Esophagus muscularis mucosa (tissue), 4 donors: ENCODE results near the gene NINJ1.

Experiments
- EP300 ChIP-seq: sonication (generic); formaldehyde crosslinking; IDR thresholded peaks from one replicate; pipeline ENCODE4 v1.6.1; 2017; ENCODE audit warnings: antibody characterized with exemption
- POLR2AphosphoS5 ChIP-seq, 2 donors: sonication (generic); formaldehyde crosslinking; IDR thresholded peaks; one replicate each; pipeline ENCODE4 v1.6.1; 2017; ENCODE audit warnings: antibody characterized with exemption in 2 of 2
- TF ChIP-seq, protein P1 (sequence below), 3 experiments: fragments of 200-600 bp in 2 of 3; fragments of 450-650 bp in 1 of 3; sonication (generic) in 2 of 3; IDR thresholded peaks; one replicate each; pipeline ENCODE4 v1.5.1; 2017 to 2019; ENCODE audit warnings: antibody characterized with exemption in 3 of 3, mild to moderate bottlenecking in 2 of 3, moderate library complexity in 1 of 3

DNA sequence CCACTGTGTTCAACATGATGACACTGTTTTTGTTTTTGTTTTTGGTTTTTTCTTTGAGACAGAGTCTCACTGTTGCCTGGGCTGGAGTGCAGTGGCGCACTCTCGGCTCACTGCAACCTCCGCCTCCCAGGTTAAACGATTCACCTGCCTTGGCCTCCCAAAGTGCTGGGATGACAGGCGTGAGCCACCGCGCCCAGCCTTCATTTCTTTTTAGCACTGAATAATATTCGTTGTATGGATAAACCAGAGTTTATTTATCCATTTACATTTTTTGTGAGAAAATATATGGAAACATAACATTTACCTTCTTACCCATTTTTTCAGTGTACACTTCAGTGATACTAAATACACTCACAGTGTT is 33.8 kb downstream of the NINJ1 start:
- TF ChIP-seq EP300 (no peak), POLR2AphosphoS5 (IDR thresholded peaks at IDR 0.05) (no peak)
- TF ChIP-seq, protein P1, sequence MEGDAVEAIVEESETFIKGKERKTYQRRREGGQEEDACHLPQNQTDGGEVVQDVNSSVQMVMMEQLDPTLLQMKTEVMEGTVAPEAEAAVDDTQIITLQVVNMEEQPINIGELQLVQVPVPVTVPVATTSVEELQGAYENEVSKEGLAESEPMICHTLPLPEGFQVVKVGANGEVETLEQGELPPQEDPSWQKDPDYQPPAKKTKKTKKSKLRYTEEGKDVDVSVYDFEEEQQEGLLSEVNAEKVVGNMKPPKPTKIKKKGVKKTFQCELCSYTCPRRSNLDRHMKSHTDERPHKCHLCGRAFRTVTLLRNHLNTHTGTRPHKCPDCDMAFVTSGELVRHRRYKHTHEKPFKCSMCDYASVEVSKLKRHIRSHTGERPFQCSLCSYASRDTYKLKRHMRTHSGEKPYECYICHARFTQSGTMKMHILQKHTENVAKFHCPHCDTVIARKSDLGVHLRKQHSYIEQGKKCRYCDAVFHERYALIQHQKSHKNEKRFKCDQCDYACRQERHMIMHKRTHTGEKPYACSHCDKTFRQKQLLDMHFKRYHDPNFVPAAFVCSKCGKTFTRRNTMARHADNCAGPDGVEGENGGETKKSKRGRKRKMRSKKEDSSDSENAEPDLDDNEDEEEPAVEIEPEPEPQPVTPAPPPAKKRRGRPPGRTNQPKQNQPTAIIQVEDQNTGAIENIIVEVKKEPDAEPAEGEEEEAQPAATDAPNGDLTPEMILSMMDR (IDR thresholded peaks at IDR 0.05) = no peak
